GM23338 (cell line): ENCODE results near the gene PPM1L.

Source experiments
- CREB1 ChIP-seq: fragments of 250-450 bp; sonication (Bioruptor Pico); IDR thresholded peaks from 2 replicates; pipeline ENCODE4 v1.5.0; 2020; ENCODE audit warnings: low read depth, mild to moderate bottlenecking, moderate library complexity
- EZH2 ChIP-seq: fragments of 200-600 bp; sonication (generic); IDR thresholded peaks from one replicate; pipeline ENCODE4 v1.8.0; 2017; ENCODE audit warnings: antibody characterized with exemption, mild to moderate bottlenecking, low read depth; ENCODE audit not compliant: unreplicated experiment
- EZH2phosphoT487 ChIP-seq: fragments of 200-600 bp; sonication (generic); IDR thresholded peaks from one replicate; pipeline ENCODE4 v1.8.1; 2018; ENCODE audit warnings: antibody characterized with exemption; ENCODE audit not compliant: unreplicated experiment
- POLR2AphosphoS5 ChIP-seq: IDR thresholded peaks from 2 replicates; pipeline ENCODE4 v1.6.1; 2016; ENCODE audit warnings: antibody characterized with exemption, low read depth
- REST ChIP-seq: IDR thresholded peaks from one replicate; pipeline ENCODE4 v1.6.1; 2018; ENCODE audit warnings: antibody characterized with exemption; ENCODE audit not compliant: unreplicated experiment
- STAT1 ChIP-seq: IDR thresholded peaks from one replicate; pipeline ENCODE4 v1.6.1; 2016; ENCODE audit warnings: antibody characterized with exemption; ENCODE audit not compliant: unreplicated experiment
- TF ChIP-seq, protein P1 (sequence below), 2 experiments: fragments of 200-600 bp in 1 of 2; sonication (generic) in 1 of 2; conservative IDR thresholded peaks; 2 replicates each; pipeline versions ENCODE4 v1.5.1 to v1.6.1; 2016 to 2017; ENCODE audit warnings: antibody characterized with exemption in 2 of 2, low read depth in 2 of 2, mild to moderate bottlenecking in 2 of 2, moderate library complexity in 1 of 2
- TF ChIP-seq, protein P2 (sequence below): IDR thresholded peaks from 2 replicates; pipeline ENCODE4 v1.6.1; 2016; ENCODE audit warnings: antibody characterized with exemption

DNA sequence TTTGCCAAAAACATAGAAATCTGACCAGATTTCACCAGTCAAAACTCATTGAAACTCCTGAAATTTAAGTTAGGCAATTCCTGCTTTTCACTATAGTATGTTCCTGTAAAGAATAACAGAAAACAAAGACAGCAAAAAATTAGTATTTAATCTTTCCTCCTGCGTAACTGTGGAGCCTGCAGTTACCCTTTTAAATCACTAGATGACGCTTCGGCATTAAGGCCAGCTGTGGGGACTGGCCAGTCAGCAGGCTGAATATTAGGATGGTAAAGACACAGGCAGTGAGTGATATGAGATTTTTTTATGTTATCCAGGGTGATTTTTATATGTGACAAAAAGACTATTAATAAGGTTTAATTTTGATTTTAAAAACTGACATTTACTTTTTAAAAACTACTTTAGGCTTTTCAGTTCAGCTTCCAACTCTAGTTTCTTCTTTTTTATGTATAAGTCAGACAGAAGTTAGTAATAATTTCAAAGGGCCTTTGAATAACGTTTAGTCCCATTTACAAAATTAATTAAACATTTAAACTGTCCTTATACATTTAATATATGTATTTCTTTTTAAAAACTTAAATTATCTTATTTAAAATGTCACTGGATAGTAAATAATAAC lies 165.1 kb downstream of the PPM1L start:
- TF ChIP-seq EZH2 (no peak), POLR2AphosphoS5 (no peak), CREB1 (no peak), STAT1 (no peak), EZH2phosphoT487 (no peak), REST (no peak)
- TF ChIP-seq, protein P1, sequence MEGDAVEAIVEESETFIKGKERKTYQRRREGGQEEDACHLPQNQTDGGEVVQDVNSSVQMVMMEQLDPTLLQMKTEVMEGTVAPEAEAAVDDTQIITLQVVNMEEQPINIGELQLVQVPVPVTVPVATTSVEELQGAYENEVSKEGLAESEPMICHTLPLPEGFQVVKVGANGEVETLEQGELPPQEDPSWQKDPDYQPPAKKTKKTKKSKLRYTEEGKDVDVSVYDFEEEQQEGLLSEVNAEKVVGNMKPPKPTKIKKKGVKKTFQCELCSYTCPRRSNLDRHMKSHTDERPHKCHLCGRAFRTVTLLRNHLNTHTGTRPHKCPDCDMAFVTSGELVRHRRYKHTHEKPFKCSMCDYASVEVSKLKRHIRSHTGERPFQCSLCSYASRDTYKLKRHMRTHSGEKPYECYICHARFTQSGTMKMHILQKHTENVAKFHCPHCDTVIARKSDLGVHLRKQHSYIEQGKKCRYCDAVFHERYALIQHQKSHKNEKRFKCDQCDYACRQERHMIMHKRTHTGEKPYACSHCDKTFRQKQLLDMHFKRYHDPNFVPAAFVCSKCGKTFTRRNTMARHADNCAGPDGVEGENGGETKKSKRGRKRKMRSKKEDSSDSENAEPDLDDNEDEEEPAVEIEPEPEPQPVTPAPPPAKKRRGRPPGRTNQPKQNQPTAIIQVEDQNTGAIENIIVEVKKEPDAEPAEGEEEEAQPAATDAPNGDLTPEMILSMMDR (conservative IDR thresholded peaks at IDR 0.05; ENCODE audit: low read depth in 2 of 2): peak; percentile 87 to 92
- TF ChIP-seq, protein P2, sequence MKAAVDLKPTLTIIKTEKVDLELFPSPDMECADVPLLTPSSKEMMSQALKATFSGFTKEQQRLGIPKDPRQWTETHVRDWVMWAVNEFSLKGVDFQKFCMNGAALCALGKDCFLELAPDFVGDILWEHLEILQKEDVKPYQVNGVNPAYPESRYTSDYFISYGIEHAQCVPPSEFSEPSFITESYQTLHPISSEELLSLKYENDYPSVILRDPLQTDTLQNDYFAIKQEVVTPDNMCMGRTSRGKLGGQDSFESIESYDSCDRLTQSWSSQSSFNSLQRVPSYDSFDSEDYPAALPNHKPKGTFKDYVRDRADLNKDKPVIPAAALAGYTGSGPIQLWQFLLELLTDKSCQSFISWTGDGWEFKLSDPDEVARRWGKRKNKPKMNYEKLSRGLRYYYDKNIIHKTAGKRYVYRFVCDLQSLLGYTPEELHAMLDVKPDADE: no peak
